H1 (cell line): ENCODE data around the gene GNG7. TPM values are rescaled to one million over a fixed set of nuclear protein-coding genes. Genes with fewer than 3 reads are reported as not detected.
A peak's percentile ranks its signal among the peaks of the same experiment; 100 is the strongest.

Experiments used
- CTCF ChIA-PET: fragments of 300-600 bp; sonication (Branson Sonifier 250); formaldehyde crosslinking; loops from one replicate; lab custom pipeline; 2021; ENCODE audit not compliant: partially characterized antibody; lab: Charles Lee
- POLR2A ChIA-PET: fragments of 300-600 bp; sonication (Branson Sonifier 250); formaldehyde crosslinking; loops from one replicate; lab custom pipeline; 2021; ENCODE audit warnings: inconsistent platforms; ENCODE audit not compliant: partially characterized antibody; lab: Charles Lee
- DNase-seq, 2 experiments: peaks; one replicate each; pipeline versions ENCODE4 v3.0.0 to v3.0.0-alpha.2; 2010 to 2022; ENCODE audit warnings: low spot score in 2 of 2, low read depth in 1 of 2, mixed read lengths in 1 of 2
- FAIRE-seq: peaks from 2 replicates; lab custom pipeline; 2011; peaks lifted over from hg19 to GRCh38; lab: Jason Lieb, UNC
- H2AFZ ChIP-seq: 2 replicates; pipeline ENCODE4 v1.8.1; 2012; ENCODE audit warnings: low read length, inconsistent platforms
- H2AK5ac ChIP-seq: 2 replicates; pipeline ENCODE4 v1.6.1; 2013; ENCODE audit warnings: low read depth, low read length
- H2BK120ac ChIP-seq: replicated peaks from 2 replicates; pipeline ENCODE3; 2013; ENCODE audit warnings: low read depth, low read length, inconsistent platforms
- H2BK12ac ChIP-seq: 2 replicates; pipeline ENCODE4 v1.6.1; 2013; ENCODE audit warnings: low read depth, low read length
- H2BK15ac ChIP-seq: 2 replicates; pipeline ENCODE4 v1.6.1; 2013; ENCODE audit warnings: low read length
- H2BK20ac ChIP-seq: 2 replicates; pipeline ENCODE4 v1.6.1; 2013; ENCODE audit warnings: low read length
- H2BK5ac ChIP-seq: 2 replicates; pipeline ENCODE4 v1.6.1; 2013; ENCODE audit warnings: low read depth, low read length
- H3K14ac ChIP-seq: 2 replicates; pipeline ENCODE4 v1.6.1; 2013; ENCODE audit warnings: inconsistent platforms; ENCODE audit not compliant: insufficient read length
- H3K18ac ChIP-seq: 2 replicates; pipeline ENCODE4 v1.6.1; 2013; ENCODE audit warnings: low read length; ENCODE audit errors: extremely low read depth
- H3K23ac ChIP-seq: 2 replicates; pipeline ENCODE4 v1.6.1; 2013; ENCODE audit warnings: inconsistent platforms; ENCODE audit not compliant: insufficient read length
- H3K23me2 ChIP-seq: 2 replicates; pipeline ENCODE4 v1.6.1; 2013; ENCODE audit warnings: low read depth, low read length
- H3K27ac ChIP-seq: 2 replicates; pipeline ENCODE4 v1.6.1; 2011; ENCODE audit warnings: low read depth, low read length, inconsistent platforms
- H3K27me3 ChIP-seq, 4 experiments: replicated peaks in 1 of 4; 1 replicate in 1 of 4; 2 replicates in 3 of 4; pipeline versions ENCODE4 v1.6.1 to v1.8.1; 2011 to 2013; ENCODE audit warnings: low read length in 3 of 4, mild to moderate bottlenecking in 3 of 4, inconsistent platforms in 2 of 4, mixed read lengths in 2 of 4, moderate library complexity in 1 of 4; ENCODE audit not compliant: control insufficient read depth in 3 of 4, insufficient read depth in 3 of 4; ENCODE audit errors: extremely low read depth in 1 of 4
- H3K36me3 ChIP-seq, 4 experiments: 2 replicates each; pipeline versions ENCODE4 v1.6.1 to v1.8.1; 2011 to 2013; ENCODE audit warnings: mild to moderate bottlenecking in 4 of 4, low read length in 3 of 4, moderate library complexity in 2 of 4, control low read depth in 1 of 4, inconsistent platforms in 1 of 4; ENCODE audit not compliant: insufficient read depth in 4 of 4, control insufficient read depth in 2 of 4
- H3K4ac ChIP-seq: replicated peaks from 2 replicates; pipeline ENCODE3; 2013; ENCODE audit warnings: low read length, low read depth, mixed read lengths, inconsistent platforms; ENCODE audit not compliant: insufficient read length
- H3K4me1 ChIP-seq, 4 experiments: replicated peaks in 1 of 4; 1 replicate in 1 of 4; 2 replicates in 3 of 4; pipeline versions ENCODE4 v1.6.1 to v1.8.1; 2011 to 2013; ENCODE audit warnings: low read length in 3 of 4, inconsistent platforms in 2 of 4, mixed read lengths in 1 of 4; ENCODE audit not compliant: insufficient read depth in 4 of 4, control insufficient read depth in 3 of 4
- H3K4me2 ChIP-seq, 2 experiments: 2 replicates each; pipeline versions ENCODE4 v1.6.1 to v1.8.1; 2011 to 2013; ENCODE audit warnings: low read depth in 2 of 2, low read length in 2 of 2, control low read depth in 1 of 2, inconsistent platforms in 1 of 2, mild to moderate bottlenecking in 1 of 2; ENCODE audit not compliant: insufficient read depth in 1 of 2
- H3K4me3 ChIP-seq, 4 experiments: fragments of 200-600, 300-600 bp in 1 of 4; sonication (generic), shearing (Covaris generic), sonication (Bioruptor Twin) in 1 of 4; 2 replicates each; pipeline versions ENCODE4 v1.5.1 to v1.8.1; 2011 to 2016; ENCODE audit warnings: low read length in 4 of 4, low read depth in 3 of 4, control low read depth in 2 of 4, inconsistent platforms in 2 of 4, mild to moderate bottlenecking in 2 of 4, mixed read lengths in 1 of 4, moderate library complexity in 1 of 4; ENCODE audit not compliant: insufficient read depth in 2 of 4; ENCODE audit errors: extremely low read depth in 1 of 4
- H3K56ac ChIP-seq: replicated peaks from 2 replicates; pipeline ENCODE3; 2013; ENCODE audit warnings: low read depth, mild to moderate bottlenecking, mixed read lengths, low read length, inconsistent platforms; ENCODE audit not compliant: insufficient read length
- H3K79me1 ChIP-seq: 2 replicates; pipeline ENCODE4 v1.6.1; 2013; ENCODE audit warnings: low read depth, low read length, control low read depth
- H3K79me2 ChIP-seq, 2 experiments: 2 replicates each; pipeline versions ENCODE4 v1.6.1 to v1.8.1; 2012 to 2013; ENCODE audit warnings: low read length in 2 of 2, mild to moderate bottlenecking in 2 of 2, inconsistent platforms in 1 of 2; ENCODE audit not compliant: insufficient read depth in 2 of 2, control insufficient read depth in 1 of 2
- H3K9ac ChIP-seq, 4 experiments: replicated peaks in 1 of 4; 1 replicate in 1 of 4; 2 replicates in 3 of 4; pipeline versions ENCODE4 v1.6.1 to v1.8.1; 2011 to 2013; ENCODE audit warnings: low read depth in 3 of 4, low read length in 3 of 4, control low read depth in 2 of 4, mild to moderate bottlenecking in 2 of 4, moderate library complexity in 2 of 4, inconsistent platforms in 1 of 4; ENCODE audit errors: extremely low read depth in 1 of 4
- H3K9me3 ChIP-seq, 2 experiments: 2 replicates each; pipeline versions ENCODE4 v1.6.1 to v1.8.1; 2012 to 2013; ENCODE audit warnings: mild to moderate bottlenecking in 2 of 2, moderate library complexity in 2 of 2, control low read depth in 1 of 2, inconsistent platforms in 1 of 2, low read depth in 1 of 2, low read length in 1 of 2, mixed read lengths in 1 of 2; ENCODE audit not compliant: insufficient read depth in 2 of 2
- H4K20me1 ChIP-seq, 2 experiments: replicated peaks in 1 of 2; 2 replicates each; pipeline versions ENCODE3 to v1.8.1; 2011 to 2013; ENCODE audit warnings: inconsistent platforms in 2 of 2, low read length in 2 of 2, mild to moderate bottlenecking in 1 of 2; ENCODE audit not compliant: insufficient read depth in 2 of 2, control insufficient read depth in 1 of 2
- H4K5ac ChIP-seq: 2 replicates; pipeline ENCODE4 v1.6.1; 2013; ENCODE audit warnings: low read length, low read depth, mixed read lengths, inconsistent platforms; ENCODE audit not compliant: insufficient read length
- H4K8ac ChIP-seq: 2 replicates; pipeline ENCODE4 v1.8.0; 2013; ENCODE audit warnings: mild to moderate bottlenecking, moderate library complexity, low read length, inconsistent platforms; ENCODE audit not compliant: insufficient read depth; ENCODE audit errors: extremely low read depth
- H4K91ac ChIP-seq: replicated peaks from 2 replicates; pipeline ENCODE3; 2013; ENCODE audit warnings: low read length, mixed read lengths, inconsistent platforms; ENCODE audit not compliant: insufficient read length
- ATF3 ChIP-seq: IDR thresholded peaks from 2 replicates; pipeline ENCODE4 v1.6.1; 2011; ENCODE audit warnings: low read depth, mild to moderate bottlenecking, low read length; ENCODE audit not compliant: insufficient read depth
- CBX8 ChIP-seq: fragments of 300-800, 300-1000 bp; sonication (generic); IDR thresholded peaks from 2 replicates; pipeline ENCODE4 v1.7.1; 2016; ENCODE audit warnings: low read depth, low read length, borderline replicate concordance
- JUN ChIP-seq: IDR thresholded peaks from 2 replicates; pipeline ENCODE4 v1.6.1; 2011; ENCODE audit warnings: low read depth, mild to moderate bottlenecking, improper control_type of control experiment, low read length
- KDM5A ChIP-seq: fragments of 200-600 bp; IDR thresholded peaks from 2 replicates; pipeline ENCODE4 v1.7.1; 2012; ENCODE audit warnings: mild to moderate bottlenecking, low read length, inconsistent platforms, mixed read lengths
- SP1 ChIP-seq: IDR thresholded peaks from 2 replicates; pipeline ENCODE4 v1.6.1; 2011; ENCODE audit warnings: low read depth, low read length
- WGBS, 2 experiments: shearing (Covaris generic) in 1 of 2; methylation state at CpG; one replicate each; pipeline versions ENCODE4 v1.1.6 to v1.1.7; 2013 to 2015; ENCODE audit warnings: low lambda C conversion rate in 2 of 2, mixed read lengths in 2 of 2, inconsistent platforms in 1 of 2, low coverage in 1 of 2, missing lambda C conversion rate in 1 of 2; ENCODE audit not compliant: insufficient replicate concordance in 2 of 2, insufficient coverage in 1 of 2, insufficient read length in 1 of 2; ENCODE audit errors: extremely low coverage in 1 of 2, missing lambda C conversion rate in 1 of 2; 5-methylcytosine and 5-hydroxymethylcytosine counted together
- polyA plus RNA-seq, 7 experiments: library from polyadenylated mRNA; depleted of rRNA in 3 of 7; stranded (reverse) in 5 of 7; unstranded in 2 of 7; fragments of >200 nt in 5 of 7; fragments of 200-250 nt in 2 of 7; gene quantifications; 1 replicate in 5 of 7; 2 replicates in 1 of 7; 4 replicates in 1 of 7; pipeline versions ENCODE4 v1.2.1 to v1.2.3, GENCODE V29; 2011 to 2013; ENCODE audit warnings: missing spikeins in 2 of 7, mixed read lengths in 2 of 7
- total RNA-seq: library from RNA; stranded (reverse); fragmentation: NEBNext Ultra II Directional; extraction: Animal tissue kit (Norgen Biotek cat#: 25700); gene quantifications from 2 replicates; pipeline ENCODE4 v1.2.1, GENCODE V29; 2021
- TF ChIP-seq, protein P1 (sequence below), 3 experiments: IDR thresholded peaks; 1 replicate in 2 of 3; 2 replicates in 1 of 3; pipeline versions ENCODE4 v1.5.1 to v1.6.1; 2011; ENCODE audit warnings: low read length in 3 of 3, mild to moderate bottlenecking in 3 of 3, inconsistent platforms in 2 of 3, low read depth in 1 of 3, moderate library complexity in 1 of 3; ENCODE audit not compliant: insufficient read depth in 1 of 3; ENCODE audit errors: control extremely low read depth in 1 of 3

GNG7 gene
- total and polyA plus RNA-seq, 2 of the 8 experiments (the other 6 are each of a cell fraction or from before 2014, with no cell fraction given): 2.8 to 7.8 TPM

DNA sequence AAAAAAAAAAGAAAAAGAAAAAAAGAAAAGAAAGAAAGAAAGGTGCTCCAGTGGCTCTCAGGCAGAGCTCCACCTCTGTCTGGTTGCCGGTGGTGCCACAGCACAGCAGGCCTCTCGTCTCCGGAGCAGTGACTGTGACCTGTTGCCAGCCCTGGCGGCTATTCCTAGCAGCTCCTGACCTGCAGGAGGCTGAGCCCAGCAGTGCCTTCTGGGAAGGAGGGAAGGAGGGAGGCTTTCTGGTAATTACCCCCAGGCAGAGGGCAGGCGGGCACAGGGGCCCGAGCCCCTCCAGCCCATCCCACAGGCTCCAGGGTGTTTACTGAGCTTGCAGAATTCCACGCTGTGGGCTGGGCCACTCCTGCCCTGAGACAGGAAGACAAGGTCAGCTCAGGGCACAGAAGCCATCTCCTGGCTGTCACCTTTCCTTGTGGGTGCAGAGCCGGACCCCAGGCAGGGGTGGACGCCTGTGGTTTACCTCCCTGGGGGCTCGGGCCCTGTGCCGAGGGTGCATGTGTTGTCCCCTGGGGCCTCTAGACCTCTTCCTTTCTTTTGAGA lies 77.9 kb downstream of the GNG7 start:
- peak overlapping the region; percentile 29; the same call in 1 of the 2 replicates for H2BK15ac ChIP-seq
- no peak overlapping the region for H2AK5ac ChIP-seq
- POLR2A ChIA-PET: interaction anchor here (2.2 kb wide), 1 partner anchor 148 kb away, joined by 10 read pairs; the partner anchor contains the start of gene GADD45B
- no peak overlapping the region for H3K14ac ChIP-seq
- no peaks in the 10 kb centered on the region for H3K27me3 ChIP-seq
- no peak overlapping the region for H4K91ac ChIP-seq
- no peak for FAIRE-seq
- no peaks in the 10 kb centered on the region; a peak in 1 of 4 replicates for H3K79me2 ChIP-seq
- no peaks in the 10 kb centered on the region for H3K36me3 ChIP-seq
- CTCF ChIA-PET: interaction anchor here (0.6 to 3.0 kb wide), 9 partner anchors 11 to 152 kb away, joined by 3 to 23 read pairs (median 4); no protein-coding TSS in a partner anchor
- no peak overlapping the region for H3K23ac ChIP-seq
- H3K27ac ChIP-seq: no peak overlapping the region
- no peaks in the 10 kb centered on the region for H3K79me1 ChIP-seq
- no peak overlapping the region for H2AFZ ChIP-seq
- no peak overlapping the region for H3K4me2 ChIP-seq
- no peaks in the 10 kb centered on the region for H4K20me1 ChIP-seq
- peak in 1 of 2 experiments; percentile 71 for DNase-seq
- no peak overlapping the region; a peak in 1 of 7 replicates for H3K9ac ChIP-seq
- H4K8ac ChIP-seq: no peak overlapping the region
- H2BK120ac ChIP-seq: no peak overlapping the region
- no peak overlapping the region for H2BK5ac ChIP-seq
- H3K23me2 ChIP-seq: no peaks in the 10 kb centered on the region
- no peak overlapping the region; the same call in 1 of the 2 replicates for H3K18ac ChIP-seq
- no peak overlapping the region for H2BK20ac ChIP-seq
- TF ChIP-seq SP1 (no peak), KDM5A (no peak), JUN (no peak), CBX8 (no peak), ATF3 (no peak)
- TF ChIP-seq, protein P1, sequence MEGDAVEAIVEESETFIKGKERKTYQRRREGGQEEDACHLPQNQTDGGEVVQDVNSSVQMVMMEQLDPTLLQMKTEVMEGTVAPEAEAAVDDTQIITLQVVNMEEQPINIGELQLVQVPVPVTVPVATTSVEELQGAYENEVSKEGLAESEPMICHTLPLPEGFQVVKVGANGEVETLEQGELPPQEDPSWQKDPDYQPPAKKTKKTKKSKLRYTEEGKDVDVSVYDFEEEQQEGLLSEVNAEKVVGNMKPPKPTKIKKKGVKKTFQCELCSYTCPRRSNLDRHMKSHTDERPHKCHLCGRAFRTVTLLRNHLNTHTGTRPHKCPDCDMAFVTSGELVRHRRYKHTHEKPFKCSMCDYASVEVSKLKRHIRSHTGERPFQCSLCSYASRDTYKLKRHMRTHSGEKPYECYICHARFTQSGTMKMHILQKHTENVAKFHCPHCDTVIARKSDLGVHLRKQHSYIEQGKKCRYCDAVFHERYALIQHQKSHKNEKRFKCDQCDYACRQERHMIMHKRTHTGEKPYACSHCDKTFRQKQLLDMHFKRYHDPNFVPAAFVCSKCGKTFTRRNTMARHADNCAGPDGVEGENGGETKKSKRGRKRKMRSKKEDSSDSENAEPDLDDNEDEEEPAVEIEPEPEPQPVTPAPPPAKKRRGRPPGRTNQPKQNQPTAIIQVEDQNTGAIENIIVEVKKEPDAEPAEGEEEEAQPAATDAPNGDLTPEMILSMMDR (IDR thresholded peaks at IDR 0.05; ENCODE audit: control extremely low read depth in 1 of 3, insufficient read depth in 1 of 3, low read depth in 1 of 3, low read length in 3 of 3): peak; percentile 7 to 32 (median 23); a peak in 2 of 4 replicates
- TF ChIP-seq, all 59 proteins: peak for 1
- no peak overlapping the region for H2BK12ac ChIP-seq
- H3K56ac ChIP-seq: no peak overlapping the region
- H3K4me3 ChIP-seq: no peak overlapping the region
- H3K4ac ChIP-seq: no peak overlapping the region
- peaks cover 0 to 4% (median 2%) of the 10 kb centered on the region in 4 experiments; a peak in 3 of 7 replicates for H3K4me1 ChIP-seq
- H4K5ac ChIP-seq: no peak overlapping the region
- 71% methylated on average over 11 of the region's 11 CpGs; no CpG with 5 or more reads in 1 of the 2 experiments for WGBS, 2 experiments
- H3K9me3 ChIP-seq: no peaks in the 10 kb centered on the region
